Kidney tubule cell (primary cell): ENCODE results near the gene SPATA32.
"Not testable (repeated sequence)": the region's sequence is repeated elsewhere in the genome, so short reads cannot be mapped to it uniquely, and the experiment has no call there.

Source experiments
- DNase-seq: peaks from one replicate; pipeline ENCODE4 v3.0.0-alpha.2; 2018; ENCODE audit warnings: low spot score

Gene SPATA32

DNA sequence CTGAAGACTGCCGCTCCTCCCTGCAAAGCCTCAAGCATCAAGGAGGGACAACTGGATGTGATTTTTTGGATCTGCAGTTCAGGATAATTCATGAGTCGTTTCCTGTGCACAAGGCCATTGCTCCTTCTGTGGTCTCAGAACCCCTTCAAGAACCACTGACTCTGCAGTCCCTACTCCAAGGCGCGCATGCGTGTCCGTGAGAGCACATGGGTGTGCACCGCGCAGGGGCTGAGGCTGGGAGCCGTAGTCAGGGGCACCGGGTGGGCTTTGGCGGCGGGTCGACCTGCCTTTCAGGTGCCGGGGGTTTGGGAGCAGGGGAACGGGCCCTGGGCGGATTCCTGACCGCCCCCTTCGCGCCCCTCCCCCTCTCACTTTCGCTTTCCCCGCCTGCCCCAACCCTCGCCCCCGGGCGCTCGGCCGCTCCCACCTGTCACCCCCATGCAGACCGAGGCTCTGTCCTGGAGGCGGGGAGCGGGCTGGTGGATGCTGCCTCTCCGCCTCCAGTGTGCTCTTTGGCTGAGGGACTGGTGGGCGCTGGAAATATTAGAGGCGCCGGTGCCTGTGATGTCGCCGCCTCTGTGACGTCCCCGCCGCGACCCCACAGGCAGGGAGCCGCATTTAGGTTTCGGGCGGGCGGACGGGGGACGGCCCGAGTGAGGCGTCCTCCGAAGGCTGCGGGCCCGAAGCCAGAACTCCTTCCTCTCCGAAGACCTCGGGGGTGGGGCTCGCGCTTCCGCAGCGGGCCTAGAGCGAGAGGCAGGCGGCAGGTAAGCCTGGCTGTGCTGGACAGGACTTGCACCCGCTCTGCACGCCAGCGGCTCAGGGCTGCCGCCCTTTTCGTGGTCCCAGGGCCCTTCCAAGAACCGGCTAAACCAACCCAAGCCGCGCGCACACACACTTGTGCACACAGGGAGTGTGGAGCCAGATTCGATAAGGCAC lies at the start of gene SPATA32:
Gene SPATA32 (minus strand): TSS at position 518 of the 939 bp plus-strand sequence. CDS start 78 bp downstream, at position 440.
- peak; percentile 39 for DNase-seq

- DNase-seq, result no peak
Observed at GRCh38 chr17:45311401-45311759, 49.5 kb upstream of the SPATA32 start.

DNA sequence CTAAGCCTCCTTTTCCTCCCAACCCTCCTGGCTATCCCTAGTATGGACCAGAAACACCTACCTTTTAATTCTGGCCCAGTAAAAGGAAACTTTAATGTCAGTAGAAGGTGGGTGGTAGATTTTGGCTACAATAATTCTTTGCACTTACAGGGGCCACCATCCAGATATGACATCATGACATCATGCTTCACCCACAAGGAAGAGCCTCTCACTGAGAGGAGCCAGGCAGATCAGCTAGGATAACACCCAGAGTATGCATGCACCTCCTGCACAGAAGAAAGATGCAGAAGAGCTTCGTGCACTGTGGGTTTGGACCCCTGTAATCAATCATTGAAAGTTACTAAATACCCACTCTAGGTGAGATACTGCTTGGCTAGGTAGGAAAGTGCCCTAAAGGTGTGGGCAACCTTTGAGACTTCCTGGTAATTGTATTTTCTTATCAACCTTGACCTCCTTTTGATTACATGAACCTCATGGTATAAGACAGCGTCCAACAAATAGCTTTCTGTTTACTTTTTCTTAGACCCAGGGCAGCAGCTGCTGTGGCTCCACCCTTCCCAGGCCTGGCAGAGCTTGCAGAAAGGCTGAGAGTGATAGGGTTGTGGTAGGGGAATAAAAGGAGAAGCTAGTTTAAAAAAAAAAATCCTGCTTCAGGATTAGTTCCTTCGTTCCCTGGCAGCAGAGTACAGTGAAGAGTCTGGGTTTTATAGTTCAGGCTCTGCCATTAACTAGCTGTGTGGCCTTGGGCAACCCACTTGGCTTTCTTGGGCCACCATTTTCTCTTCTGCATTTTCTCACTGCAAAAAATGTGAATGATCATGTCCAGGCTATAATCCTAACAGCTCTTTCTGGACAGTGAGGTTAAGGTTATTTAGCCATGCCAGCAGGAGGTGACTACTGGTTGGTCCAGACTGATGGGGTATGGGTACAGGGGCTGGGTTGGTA lies 48.8 kb upstream of the SPATA32 start:
- DNase-seq, result no peak

GRCh38 chr17:45309400-45309799 lies 47.5 kb upstream of the SPATA32 start:
- no peak for DNase-seq

DNA sequence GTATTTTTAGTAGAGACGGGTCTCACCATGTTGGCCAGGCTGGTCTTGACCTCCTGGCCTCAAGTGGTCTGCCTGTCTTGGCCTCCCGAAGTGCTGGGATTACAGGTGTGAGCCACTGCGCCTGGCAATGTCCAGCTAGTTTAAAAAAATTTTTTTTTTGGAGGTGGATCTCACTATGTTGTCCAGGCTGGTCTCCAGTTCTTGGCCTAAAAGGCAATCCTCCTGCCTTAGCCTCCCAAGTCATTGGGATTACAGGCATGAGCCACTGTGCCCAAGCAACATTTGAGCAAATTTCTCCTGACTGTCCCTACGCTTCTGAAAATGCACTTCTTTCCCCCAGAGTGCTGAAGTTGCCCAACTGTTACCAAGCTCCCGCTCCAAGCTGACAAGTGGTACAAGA lies 46.9 kb upstream of the SPATA32 start:
- no peak for DNase-seq

DNA sequence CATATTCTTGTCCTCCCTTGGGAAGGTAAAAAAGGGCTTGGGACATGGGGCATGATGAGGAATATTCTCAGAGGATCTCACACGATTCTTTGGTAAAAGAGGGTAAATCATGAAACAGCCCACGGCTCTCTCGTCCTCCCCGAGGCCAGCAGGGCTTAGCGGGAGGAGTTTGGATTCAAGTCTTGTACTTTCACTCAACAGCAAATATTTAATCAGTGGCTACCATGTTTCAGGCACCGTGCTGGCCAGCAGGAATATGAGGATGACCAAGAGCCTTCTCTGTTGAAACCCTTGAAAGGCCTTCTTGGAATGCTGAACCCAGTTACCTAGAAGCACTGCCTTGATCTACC lies 46.1 kb upstream of the SPATA32 start:
- DNase-seq, result no peak

DNA sequence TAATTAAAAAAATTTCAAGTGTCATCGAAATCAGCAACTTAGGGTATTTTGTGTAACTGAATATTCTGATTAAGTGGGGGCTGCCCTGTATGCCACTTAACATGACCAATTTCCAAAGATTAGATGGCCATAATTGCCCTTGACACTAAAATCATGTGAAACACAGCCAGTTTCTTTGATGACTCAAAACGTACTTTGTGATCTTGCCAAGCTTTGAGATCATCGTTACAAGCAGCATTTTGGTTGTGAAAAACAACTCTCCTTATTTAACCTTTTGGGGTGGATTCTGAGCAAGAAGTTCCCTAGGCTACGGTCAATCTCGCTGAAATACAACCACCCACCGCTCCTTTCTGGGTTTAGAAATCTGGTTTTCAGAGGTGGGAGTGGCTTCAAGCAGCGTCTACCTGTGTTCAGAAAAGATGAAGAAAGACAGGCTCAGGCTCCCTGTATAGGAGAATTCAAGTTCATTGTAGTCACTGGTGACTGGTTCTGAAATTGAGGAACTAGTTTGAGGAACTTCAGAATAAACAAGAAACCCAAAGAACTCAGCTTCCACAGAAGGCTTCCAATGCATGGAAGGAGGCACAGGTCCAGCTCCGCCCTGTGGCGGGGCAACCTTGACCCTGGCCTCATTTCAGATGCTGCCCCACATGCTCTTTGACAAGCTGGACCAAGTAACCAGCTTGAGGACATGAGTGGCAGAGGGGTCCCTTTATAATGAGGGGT lies 45.6 kb upstream of the SPATA32 start:
- peak; percentile 66 for DNase-seq

DNA sequence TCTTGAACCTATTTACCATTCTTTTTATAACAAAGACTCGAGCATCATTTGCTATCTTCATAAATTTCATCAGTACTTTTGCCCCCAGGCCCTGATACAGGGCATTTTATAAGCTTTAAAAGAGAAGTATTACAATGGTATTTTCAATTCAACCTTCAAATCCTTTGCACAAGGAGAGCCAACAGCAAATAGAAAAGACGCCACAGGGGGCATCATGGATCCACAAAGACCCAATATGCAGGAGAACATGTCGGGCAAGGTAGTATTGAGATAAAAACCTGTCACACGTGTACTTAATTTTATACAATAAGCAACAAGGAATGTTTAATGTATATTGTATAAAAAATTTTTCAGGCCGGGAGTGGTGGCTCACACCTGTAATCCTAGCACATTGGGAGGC lies 44.7 kb upstream of the SPATA32 start:
- no peak for DNase-seq

- DNase-seq, result no peak
Observed at GRCh38 chr17:45306094-45306493, 44.2 kb upstream of the SPATA32 start.

DNA sequence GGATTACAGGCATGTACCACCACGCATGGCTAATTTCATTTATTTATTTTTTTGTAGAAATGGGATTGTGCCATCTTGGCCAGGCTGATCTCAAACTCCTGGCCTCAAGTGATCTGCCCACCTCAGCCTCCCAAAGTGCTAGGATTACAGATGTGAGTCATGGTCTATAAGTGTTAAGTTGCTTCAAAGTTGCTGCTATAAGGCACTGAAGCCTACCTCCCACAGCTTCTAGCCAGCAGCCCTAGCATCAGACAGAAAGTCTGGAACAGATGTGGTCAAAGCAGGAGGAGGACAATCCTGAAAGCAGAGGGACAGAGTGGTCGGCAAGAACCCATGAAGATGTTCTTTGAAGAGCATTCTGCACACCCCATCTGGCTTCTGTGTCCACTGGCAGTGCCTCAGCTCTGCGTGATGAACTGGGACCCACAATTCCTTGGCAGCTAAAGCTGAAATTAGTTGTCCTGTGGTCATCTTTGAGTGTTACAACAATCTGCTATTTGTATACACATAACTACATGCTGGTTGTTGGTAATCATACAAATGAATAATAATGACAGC lies 43.7 kb upstream of the SPATA32 start:
- peak; percentile 29 for DNase-seq

- DNase-seq, result peak; percentile 67
Observed at GRCh38 chr17:45302649-45303173, 40.8 kb upstream of the SPATA32 start.

DNA sequence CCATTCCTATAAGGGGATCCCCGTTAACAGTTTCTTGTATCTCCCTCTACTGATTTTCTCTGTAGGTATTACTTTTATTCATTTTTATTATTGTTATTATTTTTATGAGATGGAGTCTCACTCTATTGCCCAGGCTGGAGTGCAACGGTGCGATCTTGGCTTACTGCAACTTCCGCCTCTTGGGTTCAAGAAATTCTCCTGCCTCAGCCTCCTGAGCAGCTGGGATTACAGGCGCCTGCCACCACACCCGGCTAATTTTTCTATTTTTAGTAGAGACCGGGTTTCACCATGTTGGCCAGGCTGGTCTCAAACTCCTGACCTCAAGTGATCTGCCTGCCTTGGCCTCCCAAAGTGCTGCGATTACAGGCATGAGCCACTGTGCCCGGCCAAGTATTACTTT lies 40.3 kb upstream of the SPATA32 start:
- not testable (repeated sequence) for DNase-seq

DNA sequence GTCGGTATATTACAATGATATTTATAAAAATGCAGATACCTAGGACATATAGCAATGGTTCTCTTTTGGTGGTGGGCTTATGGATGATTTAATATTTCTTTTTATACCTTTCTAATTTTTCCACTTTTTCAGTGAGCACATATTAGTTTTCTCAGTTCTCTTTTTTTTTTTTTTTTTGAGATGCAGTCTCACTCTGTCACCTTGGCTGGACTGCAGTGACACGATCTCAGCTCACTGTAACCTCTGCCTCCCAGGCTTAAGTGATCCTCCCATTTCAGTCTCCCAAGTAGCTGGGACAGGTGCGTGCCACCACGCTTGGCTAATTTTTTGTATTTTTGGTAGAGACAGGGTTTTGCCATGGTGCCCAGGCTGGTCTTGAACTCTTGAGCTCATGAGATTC lies 39.8 kb upstream of the SPATA32 start:
- no peak for DNase-seq

DNA sequence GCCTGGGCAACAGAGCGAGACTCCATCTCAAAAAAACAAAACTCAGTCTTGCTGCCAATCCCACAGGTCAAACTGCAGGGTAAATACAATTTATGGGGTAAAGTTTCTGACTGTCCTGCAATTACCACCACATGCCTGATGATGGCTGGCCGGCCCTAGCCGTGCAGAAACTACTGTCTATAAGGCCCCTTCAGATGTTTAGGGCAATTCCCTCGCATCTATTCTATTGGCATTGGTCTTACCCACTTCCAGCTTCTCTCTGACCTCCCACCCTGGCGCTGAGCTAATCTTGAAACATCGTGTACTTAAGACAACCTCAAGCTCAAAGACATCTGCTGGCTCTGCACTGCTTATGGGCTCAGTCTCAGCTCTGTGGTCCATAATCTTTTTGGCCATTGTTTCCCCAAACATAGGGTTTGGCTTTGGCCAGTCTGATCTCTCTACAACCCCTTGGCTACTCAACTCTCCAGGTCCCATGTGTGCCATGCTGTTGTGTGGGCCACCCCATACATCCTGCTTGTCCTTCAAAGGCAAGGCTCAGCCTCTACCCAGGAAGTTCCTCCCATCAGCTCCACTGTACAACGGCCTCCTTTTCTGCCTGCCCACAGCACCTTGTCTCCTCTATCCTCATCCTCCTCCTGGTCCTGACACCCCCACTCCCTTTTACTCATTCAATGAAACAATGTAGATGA lies 38.3 kb upstream of the SPATA32 start:
- no peak for DNase-seq

DNA sequence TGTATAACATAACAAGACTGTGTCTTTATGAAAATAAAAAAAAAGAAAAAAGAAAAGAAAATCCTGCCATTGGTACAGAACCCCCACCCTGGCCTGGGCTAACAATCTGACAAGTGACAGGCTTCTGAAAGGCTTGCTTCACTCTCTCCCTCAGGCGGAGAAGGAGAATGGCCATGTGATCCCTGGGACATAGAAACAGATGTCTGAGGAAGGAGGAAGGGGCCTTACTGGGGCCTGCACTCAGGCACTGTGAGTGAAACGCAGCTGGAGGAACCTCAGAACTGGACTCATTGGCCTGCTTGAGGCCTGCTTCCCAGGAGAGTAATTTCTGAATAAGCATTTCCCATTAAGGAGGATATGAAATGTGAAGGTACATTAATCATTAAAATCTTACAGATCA lies 37.5 kb upstream of the SPATA32 start:
- peak; percentile 47 for DNase-seq

- DNase-seq, result peak; percentile 69
Observed at GRCh38 chr17:45298546-45299285, 36.8 kb upstream of the SPATA32 start.

DNA sequence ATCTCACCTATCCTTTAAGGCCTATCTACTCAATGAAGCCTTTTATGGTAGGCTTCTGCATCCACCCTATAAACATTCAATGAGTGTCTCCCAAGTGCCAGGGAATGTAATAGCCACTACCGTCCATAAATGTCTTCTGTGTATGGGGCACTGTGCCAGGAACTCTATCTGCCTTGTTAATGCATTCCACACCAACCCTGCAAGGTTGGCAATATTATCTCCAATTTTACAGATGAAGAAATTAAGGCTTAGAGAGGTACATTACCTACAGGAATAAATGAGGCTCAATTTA lies 34.9 kb upstream of the SPATA32 start:
- no peak for DNase-seq

DNA sequence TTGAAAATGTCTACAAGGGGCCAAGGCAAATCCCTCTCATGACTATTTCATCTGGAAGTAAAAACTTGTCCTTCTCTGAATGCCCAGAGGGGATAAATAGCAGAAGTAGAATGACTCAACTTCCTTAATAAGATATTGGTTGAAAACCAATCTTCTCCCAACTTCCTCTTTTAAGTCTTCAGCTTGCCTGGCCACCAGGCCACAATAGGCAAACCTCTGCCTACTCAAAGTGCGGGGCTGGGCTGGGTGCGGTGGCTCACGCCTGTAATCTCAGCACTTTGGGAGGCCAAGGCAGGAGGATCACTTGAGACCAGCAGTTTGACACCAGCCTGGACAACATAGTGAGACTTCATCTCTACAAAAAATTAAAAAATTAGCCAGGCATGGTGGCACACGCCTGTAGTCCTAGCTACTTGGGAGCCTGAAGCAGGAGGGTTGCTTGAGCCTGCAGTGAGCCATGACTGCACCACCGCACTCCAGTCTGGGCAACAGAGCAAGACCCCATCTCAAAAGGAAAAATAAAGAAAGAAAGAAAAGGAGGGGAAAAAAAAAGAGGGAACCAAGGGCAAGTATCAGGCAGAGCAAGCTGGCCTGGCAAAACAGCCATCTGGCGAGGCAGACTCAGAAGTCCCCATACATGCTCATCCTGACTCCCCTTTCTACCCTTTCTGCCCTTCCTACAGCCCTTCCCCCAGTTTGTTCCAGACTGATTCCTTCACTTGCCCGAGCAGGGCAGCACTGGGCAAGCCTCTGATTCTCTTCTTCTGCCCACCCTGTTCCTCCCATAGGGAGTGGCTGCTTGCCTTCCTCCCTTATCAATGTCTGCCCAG lies 34.3 kb upstream of the SPATA32 start:
- peak; percentile 61 for DNase-seq

DNA sequence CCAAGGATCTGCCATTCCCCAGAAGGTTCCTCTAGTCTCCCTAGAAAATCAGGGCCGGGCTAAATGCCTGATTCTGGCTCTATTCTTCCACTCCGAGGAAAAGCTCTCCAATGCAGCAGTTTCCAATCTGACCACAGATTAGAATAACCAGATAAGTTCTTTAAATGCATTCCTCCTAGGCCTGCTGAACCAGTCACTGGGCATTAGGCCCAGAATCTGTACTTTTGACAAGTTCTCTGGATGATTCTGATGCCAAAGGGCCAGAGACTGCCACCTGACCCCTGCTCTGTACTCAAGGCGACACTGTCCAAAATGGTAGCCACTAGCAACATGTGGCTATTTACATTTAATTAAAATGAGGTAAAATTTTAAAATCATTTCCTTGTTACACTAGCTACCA lies 32.6 kb upstream of the SPATA32 start:
- no peak for DNase-seq
